Right lobe of liver (tissue), 4 donors: ENCODE results near the gene ELMO1.

ENCODE experiments used
- CTCF ChIP-seq, 4 donors: fragments of 200-600 bp in 3 of 4; fragments of 450-650 bp in 1 of 4; IDR thresholded peaks; one replicate each; pipeline versions ENCODE4 v1.5.1 to v1.8.0; 2016 to 2022; ENCODE audit warnings: antibody characterized with exemption in 4 of 4, mild to moderate bottlenecking in 2 of 4
- POLR2A ChIP-seq: fragments of 450-650 bp; IDR thresholded peaks from one replicate; pipeline ENCODE4 v1.6.1; 2017; ENCODE audit warnings: antibody characterized with exemption, mild to moderate bottlenecking
- donor health status: DM: no; HTN: no; CAD: no.
- donor health status: DM: no; HTN: no; CAD: no.
- donor health status: DM: no; HTN: yes; CAD: no.

DNA sequence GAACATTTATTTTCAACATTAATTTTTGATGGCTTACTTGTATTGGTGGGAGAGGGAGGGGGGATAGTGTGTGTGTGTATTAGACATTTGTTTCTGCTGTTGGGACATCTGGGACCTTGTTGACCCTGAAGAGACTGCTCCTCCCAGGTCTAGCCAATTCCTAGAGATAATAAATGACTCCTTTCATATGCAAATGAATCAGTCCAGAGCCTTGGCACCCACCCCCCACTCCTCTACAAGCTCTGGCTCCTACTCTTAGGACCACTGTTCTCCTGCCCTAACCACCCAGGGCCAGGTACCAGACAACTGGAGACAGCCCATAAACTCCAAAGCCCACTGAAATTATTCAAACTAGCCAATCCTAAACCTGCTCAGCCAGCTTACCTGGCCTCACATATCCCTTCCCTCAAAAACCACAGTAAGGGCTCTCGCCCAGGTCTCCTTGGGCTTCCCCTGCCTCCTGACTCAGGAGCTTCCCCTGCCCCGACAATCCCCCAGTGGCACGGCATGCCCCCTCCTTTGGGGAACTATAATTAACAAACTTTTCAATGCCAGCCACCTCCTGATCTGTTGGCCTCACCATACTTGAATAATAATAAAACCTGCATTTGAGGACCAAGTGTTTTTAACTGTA, 233.3 kb downstream of the ELMO1 start:
- TF ChIP-seq POLR2A, result no peak
- no peak for TF ChIP-seq CTCF (IDR thresholded peaks at IDR 0.05)
